ENCODE results near the gene FAM180A. TPM values are rescaled to one million over a fixed set of nuclear protein-coding genes. Genes with fewer than 3 reads are reported as not detected.

Gene FAM180A
- total and polyA plus RNA-seq, 9 of the 15 experiments (the other 6 are each of a cell fraction or from before 2014, with no cell fraction given) = not detected

DNA sequence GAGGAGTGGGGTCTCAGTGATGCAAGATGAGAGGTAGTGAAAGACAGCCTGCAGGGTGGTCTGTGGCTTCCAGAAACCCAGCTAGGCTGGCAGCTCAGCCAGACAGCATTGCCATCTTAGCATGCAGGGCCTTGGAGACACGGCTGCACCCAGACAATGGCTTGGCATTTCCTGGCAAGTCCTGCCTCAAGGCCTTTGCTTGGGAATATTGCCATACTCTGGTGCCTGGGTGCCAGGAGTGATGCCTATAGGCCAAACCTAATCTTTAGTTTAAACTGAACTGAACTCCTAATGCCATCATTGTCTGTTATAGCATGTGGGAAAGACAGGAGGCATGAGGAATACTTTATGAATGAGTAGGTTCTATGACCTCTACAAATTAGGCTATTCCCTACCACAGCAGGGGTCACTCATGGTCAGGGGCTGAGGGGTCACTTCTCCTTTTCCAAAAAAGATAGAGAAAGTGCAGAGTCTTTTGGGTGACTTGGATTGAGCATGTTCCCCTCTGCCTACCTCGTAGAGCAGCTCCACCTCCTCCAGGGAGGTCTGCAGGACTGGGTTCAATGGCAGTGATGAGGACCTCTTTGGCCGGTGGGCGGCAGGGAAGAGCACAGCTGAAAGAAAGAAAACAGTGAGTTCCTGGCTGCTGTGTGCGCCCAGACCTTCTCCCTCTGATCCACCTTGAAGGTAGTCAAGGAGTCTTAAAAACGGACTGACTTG lies 11.9 kb downstream of the FAM180A start (continued):
- TF ChIP-seq ZFX (CRISPR knock-in tag; IDR thresholded peaks at IDR 0.05) = 0 out of 2 replicates have a peak, but pooled peaks have one; percentile 27
- TF ChIP-seq SETDB1 (IDR thresholded peaks at IDR 0.05; ENCODE audit: low read length) = no peak
- TF ChIP-seq, protein P1, sequence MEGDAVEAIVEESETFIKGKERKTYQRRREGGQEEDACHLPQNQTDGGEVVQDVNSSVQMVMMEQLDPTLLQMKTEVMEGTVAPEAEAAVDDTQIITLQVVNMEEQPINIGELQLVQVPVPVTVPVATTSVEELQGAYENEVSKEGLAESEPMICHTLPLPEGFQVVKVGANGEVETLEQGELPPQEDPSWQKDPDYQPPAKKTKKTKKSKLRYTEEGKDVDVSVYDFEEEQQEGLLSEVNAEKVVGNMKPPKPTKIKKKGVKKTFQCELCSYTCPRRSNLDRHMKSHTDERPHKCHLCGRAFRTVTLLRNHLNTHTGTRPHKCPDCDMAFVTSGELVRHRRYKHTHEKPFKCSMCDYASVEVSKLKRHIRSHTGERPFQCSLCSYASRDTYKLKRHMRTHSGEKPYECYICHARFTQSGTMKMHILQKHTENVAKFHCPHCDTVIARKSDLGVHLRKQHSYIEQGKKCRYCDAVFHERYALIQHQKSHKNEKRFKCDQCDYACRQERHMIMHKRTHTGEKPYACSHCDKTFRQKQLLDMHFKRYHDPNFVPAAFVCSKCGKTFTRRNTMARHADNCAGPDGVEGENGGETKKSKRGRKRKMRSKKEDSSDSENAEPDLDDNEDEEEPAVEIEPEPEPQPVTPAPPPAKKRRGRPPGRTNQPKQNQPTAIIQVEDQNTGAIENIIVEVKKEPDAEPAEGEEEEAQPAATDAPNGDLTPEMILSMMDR (IDR thresholded peaks at IDR 0.05 in 2 of 3, conservative IDR thresholded peaks at IDR 0.05 in 1 of 3; ENCODE audit: insufficient read depth in 2 of 3, low read depth in 1 of 3, low read length in 3 of 3) = peak; percentile 47 to 73 (median 53); a peak in 5 of 6 replicates
- peak in 1 of 2 experiments; percentile 29; a peak in 2 of 4 replicates for TF ChIP-seq RAD21 (CRISPR knock-in tag; conservative IDR thresholded peaks at IDR 0.05 in 1 of 2, IDR thresholded peaks at IDR 0.05 in 1 of 2)
- TF ChIP-seq, protein P2, sequence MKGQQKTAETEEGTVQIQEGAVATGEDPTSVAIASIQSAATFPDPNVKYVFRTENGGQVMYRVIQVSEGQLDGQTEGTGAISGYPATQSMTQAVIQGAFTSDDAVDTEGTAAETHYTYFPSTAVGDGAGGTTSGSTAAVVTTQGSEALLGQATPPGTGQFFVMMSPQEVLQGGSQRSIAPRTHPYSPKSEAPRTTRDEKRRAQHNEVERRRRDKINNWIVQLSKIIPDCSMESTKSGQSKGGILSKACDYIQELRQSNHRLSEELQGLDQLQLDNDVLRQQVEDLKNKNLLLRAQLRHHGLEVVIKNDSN (CRISPR knock-in tag; IDR thresholded peaks at IDR 0.05) = 0 out of 2 replicates have a peak, but pooled peaks have one; percentile 7
- TF ChIP-seq SIX5 (IDR thresholded peaks at IDR 0.05; ENCODE audit: borderline replicate concordance in 1 of 2, insufficient read depth in 1 of 2, low read depth in 1 of 2, low read length in 2 of 2) = no peak
- TF ChIP-seq SOX6 (IDR thresholded peaks at IDR 0.05) = no peak
- TF ChIP-seq SIRT6 (IDR thresholded peaks at IDR 0.05; ENCODE audit: low read depth, low read length) = no peak
- TF ChIP-seq ETS2 (tag; IDR thresholded peaks at IDR 0.05; ENCODE audit: borderline replicate concordance, poor library complexity, severe bottlenecking) = no peak

Data from K562 (cell line).